ENCODE results near the gene CCDC179.

The CCDC179 gene

DNA sequence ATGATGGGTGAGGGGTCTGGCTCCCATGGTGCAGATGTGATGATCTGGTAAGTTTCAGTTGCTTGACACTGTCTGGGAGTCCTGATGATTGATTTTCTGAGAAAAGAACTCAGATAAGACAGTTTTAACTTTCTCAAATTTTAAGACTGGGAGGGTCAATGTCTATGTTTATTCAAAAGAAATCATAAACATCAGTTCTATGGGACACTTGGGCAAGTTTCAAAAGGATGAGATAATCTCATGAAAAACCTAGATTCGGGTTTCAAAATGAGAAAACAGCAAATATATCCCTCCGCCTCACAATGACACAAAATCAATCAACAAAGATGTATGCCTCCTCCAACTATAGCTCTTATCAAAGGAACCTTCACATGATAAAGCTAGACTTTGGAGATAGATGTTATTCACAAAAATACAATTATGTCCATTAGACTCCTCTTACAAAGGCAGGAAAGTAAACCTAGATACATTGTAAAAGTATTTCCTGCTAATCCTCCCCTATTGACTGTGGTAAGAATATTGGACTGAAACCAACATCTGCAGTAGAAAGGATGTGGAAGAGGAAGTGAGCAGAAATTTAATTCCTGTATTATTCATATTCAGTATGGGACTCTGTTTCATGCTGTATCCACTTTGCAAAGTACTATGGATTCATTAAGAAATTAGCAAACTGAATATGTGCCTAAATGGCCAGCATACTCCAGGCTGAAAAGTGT, 52.3 kb downstream of the CCDC179 start:
- H3K4me2 ChIP-seq (ENCODE audit: low read length), result no peak overlapping the region

GRCh38 chr11:22807391-22807790, 52.9 kb downstream of the CCDC179 start:
- H3K4me3 ChIP-seq (ENCODE audit: low read depth, low read length, poor library complexity, severe bottlenecking), result no peak overlapping the region

More for the DNA sequence above, 52.3 kb downstream of the CCDC179 start:
- no peaks in the 10 kb centered on the region for H3K36me3 ChIP-seq (ENCODE audit: insufficient read depth, low read length)
- no peaks in the 10 kb centered on the region for H3K4me1 ChIP-seq (ENCODE audit: insufficient read depth, low read length, severe bottlenecking)
- H2AFZ ChIP-seq (ENCODE audit: low read length), result no peak overlapping the region
- H3K27me3 ChIP-seq (ENCODE audit: insufficient read depth, low read length), result no peaks in the 10 kb centered on the region
- peaks cover 4% of the 10 kb centered on the region; the same call in 1 of the 2 replicates for H3K9me3 ChIP-seq (ENCODE audit: low read length)
- H3K9ac ChIP-seq (ENCODE audit: low read length), result no peak overlapping the region
- H3K9me2 ChIP-seq (ENCODE audit: low read depth, low read length), result no peaks in the 10 kb centered on the region
- H3K4me3 ChIP-seq (ENCODE audit: low read depth, low read length, poor library complexity, severe bottlenecking), result no peak overlapping the region
- no peaks in the 10 kb centered on the region for H3F3A ChIP-seq (ENCODE audit: insufficient read depth, low read length)
- H3K27ac ChIP-seq (ENCODE audit: low read depth, low read length, poor library complexity, severe bottlenecking), result no peak overlapping the region
- no peaks in the 10 kb centered on the region for H4K20me1 ChIP-seq (ENCODE audit: insufficient read depth, low read length)
- TF ChIP-seq CTCF (IDR thresholded peaks at IDR 0.05; ENCODE audit: low read length), result no peak
- no peak for TF ChIP-seq EZH2 (IDR thresholded peaks at IDR 0.05; ENCODE audit: borderline replicate concordance, low read length)
- no peaks in the 10 kb centered on the region for H3K79me2 ChIP-seq (ENCODE audit: insufficient read depth, low read length)

DNA sequence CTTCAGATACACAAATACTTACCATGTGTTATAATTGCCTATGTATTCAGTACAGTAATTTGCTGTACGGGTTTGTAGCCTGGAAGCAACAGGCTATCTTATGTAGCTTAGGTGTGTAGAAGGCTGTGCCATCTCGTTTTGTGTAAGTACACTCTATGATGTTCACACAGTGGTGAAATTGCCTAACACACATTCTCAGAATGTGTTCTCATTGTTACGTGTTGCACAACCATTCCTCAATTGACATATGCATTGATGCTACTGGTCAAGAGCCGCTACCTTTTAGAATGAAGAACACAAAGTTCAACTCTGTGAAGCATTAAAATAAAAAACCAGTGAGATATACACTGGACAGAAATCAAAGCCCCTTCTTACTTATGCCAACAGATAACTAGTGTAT, 57.4 kb downstream of the CCDC179 start:
- H3F3A ChIP-seq (ENCODE audit: insufficient read depth, low read length), result no peaks in the 10 kb centered on the region
- TF ChIP-seq CTCF (IDR thresholded peaks at IDR 0.05; ENCODE audit: low read length), result no peak
- TF ChIP-seq EZH2 (IDR thresholded peaks at IDR 0.05; ENCODE audit: borderline replicate concordance, low read length), result no peak
- no peaks in the 10 kb centered on the region for H3K27me3 ChIP-seq (ENCODE audit: insufficient read depth, low read length)

More at GRCh38 chr11:22807391-22807790, 52.9 kb downstream of the CCDC179 start:
- TF ChIP-seq CTCF (IDR thresholded peaks at IDR 0.05; ENCODE audit: low read length) (no peak), EZH2 (IDR thresholded peaks at IDR 0.05; ENCODE audit: borderline replicate concordance, low read length) (no peak)
- Histone ChIP-seq H3K79me2 (ENCODE audit: insufficient read depth, low read length) (no peaks in the 10 kb centered on the region), H3K27ac (ENCODE audit: low read depth, low read length, poor library complexity, severe bottlenecking) (no peak overlapping the region), H4K20me1 (ENCODE audit: insufficient read depth, low read length) (no peaks in the 10 kb centered on the region), H3K4me2 (ENCODE audit: low read length) (no peak overlapping the region), H3K9ac (ENCODE audit: low read length) (no peak overlapping the region), H3K36me3 (ENCODE audit: insufficient read depth, low read length) (no peaks in the 10 kb centered on the region), H3K9me3 (ENCODE audit: low read length) (peaks cover 4% of the 10 kb centered on the region; the same call in 1 of the 2 replicates), H3F3A (ENCODE audit: insufficient read depth, low read length) (no peaks in the 10 kb centered on the region), H3K27me3 (ENCODE audit: insufficient read depth, low read length) (no peaks in the 10 kb centered on the region), H3K4me1 (ENCODE audit: insufficient read depth, low read length, severe bottlenecking) (no peaks in the 10 kb centered on the region), H2AFZ (ENCODE audit: low read length) (no peak overlapping the region), H3K9me2 (ENCODE audit: low read depth, low read length) (no peaks in the 10 kb centered on the region)

More for the DNA sequence above, 57.4 kb downstream of the CCDC179 start:
- Histone ChIP-seq H4K20me1 (ENCODE audit: insufficient read depth, low read length) (no peaks in the 10 kb centered on the region), H3K27ac (ENCODE audit: low read depth, low read length, poor library complexity, severe bottlenecking) (no peak overlapping the region), H3K4me2 (ENCODE audit: low read length) (no peak overlapping the region), H2AFZ (ENCODE audit: low read length) (no peak overlapping the region), H3K9me2 (ENCODE audit: low read depth, low read length) (no peaks in the 10 kb centered on the region), H3K4me1 (ENCODE audit: insufficient read depth, low read length, severe bottlenecking) (no peaks in the 10 kb centered on the region), H3K36me3 (ENCODE audit: insufficient read depth, low read length) (no peaks in the 10 kb centered on the region), H3K9ac (ENCODE audit: low read length) (no peak overlapping the region), H3K79me2 (ENCODE audit: insufficient read depth, low read length) (no peaks in the 10 kb centered on the region), H3K4me3 (ENCODE audit: low read depth, low read length, poor library complexity, severe bottlenecking) (no peak overlapping the region), H3K9me3 (ENCODE audit: low read length) (no peaks in the 10 kb centered on the region)

All from OCI-LY1 (cell line).